Tibial nerve (tissue), 3 donors: ENCODE results near the gene MAST1.

Experiments
- POLR2A ChIP-seq, 2 donors: fragments of 450-650 bp; IDR thresholded peaks; one replicate each; pipeline ENCODE4 v1.6.1; 2017; ENCODE audit warnings: antibody characterized with exemption in 2 of 2, mild to moderate bottlenecking in 2 of 2, moderate library complexity in 2 of 2
- TF ChIP-seq, protein P1 (sequence below), 5 experiments: fragments of 200-600 bp in 3 of 5; fragments of 450-650 bp in 2 of 5; sonication (generic) in 3 of 5; IDR thresholded peaks; one replicate each; pipeline ENCODE4 v1.5.1; 2016 to 2019; ENCODE audit warnings: antibody characterized with exemption in 5 of 5, mild to moderate bottlenecking in 3 of 5, moderate library complexity in 2 of 5

DNA sequence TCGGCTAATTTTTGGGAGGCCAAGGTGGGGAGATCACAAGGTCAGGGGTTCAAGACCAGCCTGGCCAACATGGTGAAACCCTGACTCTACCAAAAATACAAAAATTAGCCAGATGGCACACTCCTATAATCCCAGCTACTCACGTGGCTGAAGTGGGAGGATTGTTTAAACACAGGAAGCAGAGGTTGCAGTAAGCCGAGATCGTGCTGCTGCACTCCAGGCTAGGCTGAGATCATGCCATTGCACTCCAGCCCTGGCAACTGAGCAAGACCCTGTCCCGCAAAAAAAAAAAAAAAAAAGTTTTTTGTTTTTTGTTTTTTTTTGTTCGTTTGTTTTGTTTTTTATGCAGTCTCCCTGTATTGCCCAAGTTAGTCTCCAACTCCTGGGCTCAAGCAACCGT is 21.2 kb downstream of the MAST1 start:
- TF ChIP-seq, protein P1, sequence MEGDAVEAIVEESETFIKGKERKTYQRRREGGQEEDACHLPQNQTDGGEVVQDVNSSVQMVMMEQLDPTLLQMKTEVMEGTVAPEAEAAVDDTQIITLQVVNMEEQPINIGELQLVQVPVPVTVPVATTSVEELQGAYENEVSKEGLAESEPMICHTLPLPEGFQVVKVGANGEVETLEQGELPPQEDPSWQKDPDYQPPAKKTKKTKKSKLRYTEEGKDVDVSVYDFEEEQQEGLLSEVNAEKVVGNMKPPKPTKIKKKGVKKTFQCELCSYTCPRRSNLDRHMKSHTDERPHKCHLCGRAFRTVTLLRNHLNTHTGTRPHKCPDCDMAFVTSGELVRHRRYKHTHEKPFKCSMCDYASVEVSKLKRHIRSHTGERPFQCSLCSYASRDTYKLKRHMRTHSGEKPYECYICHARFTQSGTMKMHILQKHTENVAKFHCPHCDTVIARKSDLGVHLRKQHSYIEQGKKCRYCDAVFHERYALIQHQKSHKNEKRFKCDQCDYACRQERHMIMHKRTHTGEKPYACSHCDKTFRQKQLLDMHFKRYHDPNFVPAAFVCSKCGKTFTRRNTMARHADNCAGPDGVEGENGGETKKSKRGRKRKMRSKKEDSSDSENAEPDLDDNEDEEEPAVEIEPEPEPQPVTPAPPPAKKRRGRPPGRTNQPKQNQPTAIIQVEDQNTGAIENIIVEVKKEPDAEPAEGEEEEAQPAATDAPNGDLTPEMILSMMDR (IDR thresholded peaks at IDR 0.05): no peak
- TF ChIP-seq POLR2A (IDR thresholded peaks at IDR 0.05): no peak
